T-helper 1 cell treated with Interleukin-12 subunit alpha and Interleukin-12 subunit beta and Interleukin-4 antibody, amounts not matched to agents 30 ng/mL and 1 ng/mL, for 36 hours (primary cell): Measurements from ENCODE around the gene BLVRB. TPM values are rescaled to one million over a fixed set of nuclear protein-coding genes. Genes with fewer than 3 reads are reported as not detected.
"Not testable (repeated sequence)": the region's sequence is repeated elsewhere in the genome, so short reads cannot be mapped to it uniquely, and the experiment has no call there.

Experiments used
- intact Hi-C: fragments of 100-400 bp; cut with micrococcal nuclease; formaldehyde crosslinking; loops from one replicate; pipeline ENCODE4 v1.15.1; 2024
- total RNA-seq: library from RNA; stranded (reverse); gene quantifications from 2 replicates; pipeline ENCODE4 v1.2.3, GENCODE V29; 2022

The BLVRB gene
- total RNA-seq, 1 donor from 2014 or later, result 10.2 TPM

DNA sequence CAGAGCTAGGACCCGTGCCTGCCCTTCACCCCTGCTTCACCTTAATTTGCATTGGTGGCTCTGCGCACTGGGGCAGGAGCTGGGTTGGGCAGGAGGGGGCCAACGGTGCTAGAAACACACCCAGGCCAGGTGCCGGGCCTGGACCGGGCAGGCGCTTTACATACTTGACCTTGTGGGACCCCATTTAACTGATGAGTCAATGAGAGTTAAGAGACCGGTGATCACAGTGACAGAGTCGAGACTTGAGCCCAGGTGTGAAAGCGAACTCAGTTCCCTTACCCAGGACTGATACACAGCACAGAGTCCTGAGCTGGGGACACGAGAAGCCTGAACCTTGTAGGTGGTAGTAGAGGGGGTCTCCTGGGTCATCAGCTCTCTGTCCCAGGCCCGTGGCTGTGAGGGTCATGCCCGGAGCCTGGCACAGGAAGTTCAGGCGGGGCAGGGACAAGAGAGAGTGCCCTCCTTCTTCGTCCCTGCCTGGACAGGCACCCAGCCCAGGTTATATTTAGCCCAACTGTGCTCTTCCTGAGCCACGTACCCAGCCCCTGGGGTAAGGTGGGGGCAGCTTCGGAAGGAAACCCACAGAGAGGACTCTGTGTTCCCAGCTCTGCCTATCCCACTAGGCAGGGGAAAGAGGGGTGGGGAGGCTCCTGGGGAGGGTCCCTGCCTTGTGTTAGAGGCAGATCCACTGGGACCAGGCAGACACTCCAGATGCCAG is 54.3 kb downstream of the BLVRB start:
- intact Hi-C loops, result no loop called here

DNA sequence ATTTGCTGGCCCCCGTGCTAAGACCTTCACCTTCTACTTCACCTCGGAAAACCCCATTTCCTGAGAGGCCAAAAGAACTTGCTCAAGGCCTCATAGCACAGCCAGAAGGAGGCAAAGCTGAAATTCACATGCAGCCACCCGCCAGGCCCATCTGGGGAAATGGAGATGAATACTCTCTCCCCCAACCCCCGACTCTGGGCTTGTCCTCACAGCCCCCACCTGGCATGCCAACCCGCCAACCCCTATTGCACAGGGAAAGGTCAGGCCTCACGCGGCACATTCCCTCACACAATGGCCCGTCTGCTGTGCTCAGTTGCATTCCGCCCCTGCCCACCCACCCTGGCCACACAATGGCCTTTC is 55.5 kb downstream of the BLVRB start:
- intact Hi-C loops, result no loop called here

DNA sequence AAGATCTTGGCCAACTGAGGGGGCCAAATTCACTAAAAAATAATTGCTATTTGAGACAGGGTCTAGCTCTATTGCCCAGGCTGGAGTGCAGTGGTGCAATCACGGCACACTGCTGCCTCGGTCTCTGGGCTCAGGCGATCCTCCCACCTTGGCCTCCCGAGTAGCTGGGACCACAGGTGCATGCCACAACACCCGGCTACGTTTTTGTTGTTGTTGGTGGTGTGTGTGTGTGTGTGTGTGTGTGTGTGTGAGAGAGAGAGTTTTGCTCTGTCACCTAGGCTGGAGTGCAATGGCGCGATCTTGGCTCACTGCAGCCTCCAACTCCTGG is 57.0 kb downstream of the BLVRB start:
- intact Hi-C loops, result not testable (repeated sequence)

DNA sequence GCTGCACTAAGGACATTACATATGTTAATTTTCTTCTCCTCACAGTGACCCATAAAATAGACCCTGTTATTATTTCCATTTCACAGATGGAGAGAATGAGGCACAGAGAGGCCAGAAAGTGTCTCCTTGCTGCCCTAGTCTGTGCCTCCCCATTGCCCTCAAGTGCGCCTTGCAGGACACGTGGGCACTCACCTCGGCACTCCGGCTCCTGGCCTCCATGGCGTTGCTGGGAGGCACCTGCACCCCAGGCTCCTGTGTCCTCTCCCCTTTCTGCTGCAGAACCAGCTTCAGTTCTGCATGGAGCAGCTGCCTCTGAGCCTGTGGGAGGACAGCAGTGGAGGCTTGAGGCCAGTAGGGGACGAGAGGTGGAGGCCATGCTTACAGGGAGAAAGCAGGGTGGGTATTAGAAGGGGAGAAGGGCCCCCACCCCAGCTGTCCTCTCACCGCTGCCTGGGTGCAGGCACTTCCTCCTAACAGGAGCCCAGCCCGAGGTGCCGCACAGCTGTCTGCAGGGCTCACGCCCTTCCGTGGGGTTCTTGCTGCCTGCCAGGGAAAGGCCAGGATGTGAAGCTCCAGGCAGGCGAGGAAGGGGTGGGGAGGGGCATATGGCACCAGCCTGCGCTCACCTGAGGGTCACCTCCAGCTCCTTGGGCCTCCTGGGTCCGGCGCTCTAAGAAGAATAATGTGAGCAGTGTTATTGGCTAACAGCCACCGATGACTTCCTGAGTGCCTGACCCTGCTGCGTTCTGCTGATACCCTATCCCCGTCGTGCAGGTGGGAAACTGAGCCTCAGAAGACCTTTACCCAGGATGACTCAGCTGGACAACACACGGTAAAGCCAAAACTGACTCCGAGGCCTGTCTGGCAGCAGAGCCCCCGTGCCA is 57.6 kb downstream of the BLVRB start:
- intact Hi-C loops, result no loop called here

DNA sequence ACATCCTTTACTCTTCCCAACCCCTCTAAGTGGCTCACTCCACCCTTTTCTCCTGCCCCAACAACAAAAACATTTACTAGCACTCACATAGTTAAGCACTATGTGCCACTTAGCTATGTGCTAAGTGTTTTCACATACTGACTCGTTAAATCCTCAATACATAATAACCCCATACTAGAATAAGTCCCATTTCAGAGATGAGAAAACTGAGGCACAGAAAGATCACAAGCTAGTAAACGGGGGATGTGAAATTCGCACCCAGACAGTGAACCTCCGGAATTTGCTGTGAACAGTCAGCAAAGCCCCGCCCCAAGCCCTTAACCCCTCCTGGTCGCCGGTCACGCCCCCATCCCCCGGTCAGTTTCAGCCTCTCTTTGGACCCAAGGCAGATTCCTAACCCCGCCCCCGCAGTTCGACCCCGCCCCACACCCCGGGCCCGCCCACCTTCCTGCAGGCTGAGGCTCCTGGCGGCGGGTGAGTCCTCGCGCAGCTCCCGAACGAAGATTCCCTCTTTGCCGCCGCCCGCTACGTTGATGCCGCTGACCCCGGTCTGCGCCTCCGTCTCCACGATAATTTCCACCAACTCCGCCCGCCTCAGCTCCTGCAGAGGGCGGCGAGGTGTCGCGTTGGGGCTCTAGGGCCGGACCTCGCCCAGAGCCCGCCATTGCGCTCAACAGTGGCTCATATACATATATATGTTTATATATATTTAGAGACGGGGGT is 62.1 kb downstream of the BLVRB start:
- intact Hi-C loops, result loop anchor here (1.0 kb wide), 3 partner anchors 55 to 287 kb away; partner anchors contain the start of genes C19orf47, NUMBL and PLD3

DNA sequence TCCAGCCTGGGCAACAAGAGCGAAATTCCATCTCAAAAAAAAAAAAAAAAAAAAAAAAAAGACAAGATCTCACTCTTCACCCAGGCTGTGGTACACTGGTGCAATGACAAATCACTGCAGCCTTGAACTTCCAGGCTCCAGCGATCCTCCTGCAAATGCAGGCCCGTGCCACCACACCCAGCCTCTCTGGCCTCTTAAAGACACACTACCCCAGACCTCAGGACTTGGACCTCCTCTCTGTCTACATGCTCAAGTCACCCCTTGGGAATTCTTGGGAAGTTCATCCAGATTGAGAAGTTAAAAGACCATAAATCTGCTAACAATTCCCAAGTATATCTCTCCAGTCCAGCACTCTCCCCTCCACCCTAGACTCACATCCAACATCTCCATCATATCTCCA is 65.0 kb downstream of the BLVRB start:
- intact Hi-C loops, result no loop called here

DNA sequence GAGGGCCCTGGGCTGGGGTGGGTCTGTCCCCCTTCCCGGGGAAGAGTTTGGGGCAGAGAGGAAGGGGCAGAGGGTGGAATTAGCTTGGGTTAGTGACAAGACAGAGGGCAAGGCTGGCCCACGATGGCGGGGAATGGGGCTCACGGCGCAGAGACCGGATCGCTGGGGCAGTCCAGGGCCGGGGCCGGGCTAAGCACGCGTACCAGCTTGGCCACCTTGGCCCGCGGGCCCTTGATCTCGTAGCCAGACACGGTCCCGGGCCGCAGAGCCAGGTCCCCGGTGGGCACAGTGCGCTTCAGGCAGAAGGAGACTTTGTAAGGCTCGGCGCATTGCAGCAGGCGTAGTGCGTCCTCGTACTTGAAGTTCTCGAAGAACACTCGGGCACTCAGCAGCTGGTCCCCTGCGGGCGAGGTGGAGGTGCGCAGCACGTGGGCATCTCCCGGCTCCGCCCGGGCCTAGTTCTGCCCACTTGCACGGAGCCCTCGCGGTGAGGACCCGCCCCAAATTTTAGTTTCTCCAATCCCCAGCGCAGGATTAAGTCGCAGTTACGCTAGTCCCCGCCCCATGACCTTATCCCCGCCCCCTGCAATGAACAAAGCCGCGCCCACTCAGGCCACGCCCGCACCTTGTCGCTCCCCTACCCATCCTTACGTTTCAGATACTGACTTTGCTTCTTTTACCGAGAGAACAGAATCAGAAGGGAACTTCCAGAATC is 67.0 kb downstream of the BLVRB start:
- intact Hi-C loops, result no loop called here

Other genes with a start within 250 kb of the BLVRB start
- gene TTC9B, start 247.4 kb downstream of the BLVRB start, total RNA-seq, result not detected in 2 replicates
- gene CCNP, start 239.1 kb downstream of the BLVRB start, total RNA-seq, result 0.27 and 0.41 TPM in 2 replicates
- 136 and 146 TPM in 2 replicates for gene AKT2, start 180.4 kb downstream of the BLVRB start, total RNA-seq
- gene C19orf47, start 117.3 kb downstream of the BLVRB start, total RNA-seq, result 19.1 and 21.8 TPM in 2 replicates
- gene PLD3, start 117.0 kb downstream of the BLVRB start, total RNA-seq, result 67.0 and 70.6 TPM in 2 replicates
- gene HIPK4, start 75.6 kb downstream of the BLVRB start, total RNA-seq, result 0.07 TPM in 1 of 2 replicates, not detected in the other
- 0.66 and 0.68 TPM in 2 replicates for gene PRX, start 52.4 kb downstream of the BLVRB start, total RNA-seq
- gene SERTAD1, start 39.8 kb downstream of the BLVRB start, total RNA-seq, result 13.9 and 14.3 TPM in 2 replicates
- gene SERTAD3, start 21.4 kb downstream of the BLVRB start, total RNA-seq, result 11.3 and 17.0 TPM in 2 replicates
- gene SPTBN4, start 1.3 kb upstream of the BLVRB start, total RNA-seq, result 0.15 TPM in 2 replicates
- 156 and 166 TPM in 2 replicates for gene SHKBP1, start 111.1 kb upstream of the BLVRB start, total RNA-seq
- gene LTBP4, start 135.6 kb upstream of the BLVRB start, total RNA-seq, result 55.5 and 58.3 TPM in 2 replicates
- gene NUMBL, start 224.9 kb upstream of the BLVRB start, total RNA-seq, result 7.1 and 10.1 TPM in 2 replicates